Measurements from ENCODE around the gene CASP6.

CASP6 gene

GRCh38 chr4:109723110-109723509 is 19.9 kb upstream of the CASP6 start:
- TF ChIP-seq SIN3A (IDR thresholded peaks at IDR 0.05; ENCODE audit: borderline replicate concordance, insufficient read depth, low read length) (no peak), FOXP2 (optimal IDR thresholded peaks at IDR 0.05; ENCODE audit: borderline replicate concordance, extremely low read depth, extremely low read length, insufficient read depth) (no peak), TAF1 (IDR thresholded peaks at IDR 0.05; ENCODE audit: borderline replicate concordance, insufficient read depth, low read length) (no peak), POLR2AphosphoS5 (IDR thresholded peaks at IDR 0.05; ENCODE audit: low read depth, low read length) (no peak)
- TF ChIP-seq, protein P1, sequence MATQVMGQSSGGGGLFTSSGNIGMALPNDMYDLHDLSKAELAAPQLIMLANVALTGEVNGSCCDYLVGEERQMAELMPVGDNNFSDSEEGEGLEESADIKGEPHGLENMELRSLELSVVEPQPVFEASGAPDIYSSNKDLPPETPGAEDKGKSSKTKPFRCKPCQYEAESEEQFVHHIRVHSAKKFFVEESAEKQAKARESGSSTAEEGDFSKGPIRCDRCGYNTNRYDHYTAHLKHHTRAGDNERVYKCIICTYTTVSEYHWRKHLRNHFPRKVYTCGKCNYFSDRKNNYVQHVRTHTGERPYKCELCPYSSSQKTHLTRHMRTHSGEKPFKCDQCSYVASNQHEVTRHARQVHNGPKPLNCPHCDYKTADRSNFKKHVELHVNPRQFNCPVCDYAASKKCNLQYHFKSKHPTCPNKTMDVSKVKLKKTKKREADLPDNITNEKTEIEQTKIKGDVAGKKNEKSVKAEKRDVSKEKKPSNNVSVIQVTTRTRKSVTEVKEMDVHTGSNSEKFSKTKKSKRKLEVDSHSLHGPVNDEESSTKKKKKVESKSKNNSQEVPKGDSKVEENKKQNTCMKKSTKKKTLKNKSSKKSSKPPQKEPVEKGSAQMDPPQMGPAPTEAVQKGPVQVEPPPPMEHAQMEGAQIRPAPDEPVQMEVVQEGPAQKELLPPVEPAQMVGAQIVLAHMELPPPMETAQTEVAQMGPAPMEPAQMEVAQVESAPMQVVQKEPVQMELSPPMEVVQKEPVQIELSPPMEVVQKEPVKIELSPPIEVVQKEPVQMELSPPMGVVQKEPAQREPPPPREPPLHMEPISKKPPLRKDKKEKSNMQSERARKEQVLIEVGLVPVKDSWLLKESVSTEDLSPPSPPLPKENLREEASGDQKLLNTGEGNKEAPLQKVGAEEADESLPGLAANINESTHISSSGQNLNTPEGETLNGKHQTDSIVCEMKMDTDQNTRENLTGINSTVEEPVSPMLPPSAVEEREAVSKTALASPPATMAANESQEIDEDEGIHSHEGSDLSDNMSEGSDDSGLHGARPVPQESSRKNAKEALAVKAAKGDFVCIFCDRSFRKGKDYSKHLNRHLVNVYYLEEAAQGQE (IDR thresholded peaks at IDR 0.05; ENCODE audit: insufficient read depth in 1 of 2, low read depth in 2 of 2, low read length in 2 of 2) = no peak

DNA sequence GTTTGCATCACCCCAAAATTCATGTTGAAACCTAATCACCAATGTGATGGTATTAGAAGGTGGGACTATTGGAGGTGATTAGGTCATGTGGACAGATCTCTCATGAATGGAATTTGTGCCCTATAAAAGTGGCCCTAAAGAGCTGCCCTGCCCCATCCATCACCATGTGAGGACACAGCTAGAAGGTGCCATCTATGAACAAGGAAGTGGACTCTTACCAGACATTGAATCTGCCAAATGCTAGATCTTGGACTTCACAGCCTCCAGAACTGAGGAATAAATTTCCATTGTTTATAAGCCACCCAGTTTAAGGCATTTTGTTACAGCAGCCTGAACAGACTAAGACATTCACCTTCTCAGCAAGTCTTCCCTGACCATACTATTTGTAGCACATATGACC is 19.1 kb upstream of the CASP6 start:
- TF ChIP-seq FOXP2 (optimal IDR thresholded peaks at IDR 0.05; ENCODE audit: borderline replicate concordance, extremely low read depth, extremely low read length, insufficient read depth) = no peak
- TF ChIP-seq TAF1 (IDR thresholded peaks at IDR 0.05; ENCODE audit: borderline replicate concordance, insufficient read depth, low read length) = no peak
- TF ChIP-seq SIN3A (IDR thresholded peaks at IDR 0.05; ENCODE audit: borderline replicate concordance, insufficient read depth, low read length) = no peak
- TF ChIP-seq, protein P1 (IDR thresholded peaks at IDR 0.05; ENCODE audit: insufficient read depth in 1 of 2, low read depth in 2 of 2, low read length in 2 of 2) = no peak
- TF ChIP-seq POLR2AphosphoS5 (IDR thresholded peaks at IDR 0.05; ENCODE audit: low read depth, low read length) = no peak

DNA sequence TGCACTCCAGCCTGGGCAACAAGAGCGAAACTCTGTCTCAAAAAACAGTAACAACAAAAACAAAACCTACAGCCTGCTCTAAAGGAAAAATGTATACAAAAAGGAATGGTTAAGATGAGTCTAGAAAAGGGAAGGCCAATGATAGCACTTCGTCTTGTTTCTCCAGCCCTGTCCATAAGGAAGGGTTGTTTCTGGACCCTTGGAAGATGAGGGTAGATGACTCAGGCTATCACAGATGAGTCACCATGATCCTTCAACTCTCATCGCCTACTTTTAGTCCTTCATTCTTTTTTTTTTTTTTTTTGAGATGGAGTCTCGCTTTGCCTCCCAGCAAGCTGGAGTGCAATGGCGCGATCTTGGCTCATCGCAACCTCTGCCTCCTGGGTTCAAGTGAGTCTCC is 17.8 kb upstream of the CASP6 start:
- TF ChIP-seq FOXP2 (optimal IDR thresholded peaks at IDR 0.05; ENCODE audit: borderline replicate concordance, extremely low read depth, extremely low read length, insufficient read depth) = no peak
- TF ChIP-seq SIN3A (IDR thresholded peaks at IDR 0.05; ENCODE audit: borderline replicate concordance, insufficient read depth, low read length) = no peak
- TF ChIP-seq, protein P1 (IDR thresholded peaks at IDR 0.05; ENCODE audit: insufficient read depth in 1 of 2, low read depth in 2 of 2, low read length in 2 of 2) = no peak
- TF ChIP-seq TAF1 (IDR thresholded peaks at IDR 0.05; ENCODE audit: borderline replicate concordance, insufficient read depth, low read length) = no peak
- no peak for TF ChIP-seq POLR2AphosphoS5 (IDR thresholded peaks at IDR 0.05; ENCODE audit: low read depth, low read length)

DNA sequence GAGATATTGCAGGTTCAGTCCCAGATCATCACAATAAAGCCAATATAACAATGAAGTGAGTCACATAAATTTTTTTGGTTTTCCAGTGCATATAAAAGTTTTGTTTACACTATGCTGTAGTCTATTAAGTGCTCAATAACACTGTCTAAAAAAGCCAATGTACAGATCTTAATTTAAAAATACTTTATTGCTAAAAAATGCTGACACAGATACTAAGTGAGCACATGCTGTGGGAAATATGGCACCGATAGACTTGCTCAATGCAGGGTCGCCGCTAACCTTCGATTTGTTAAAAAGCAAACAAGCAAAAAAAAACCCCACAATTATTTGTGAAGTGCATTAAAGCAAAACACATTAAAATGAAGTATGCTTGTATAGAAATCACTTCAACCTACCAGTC is 16.4 kb upstream of the CASP6 start:
- TF ChIP-seq SIN3A (IDR thresholded peaks at IDR 0.05; ENCODE audit: borderline replicate concordance, insufficient read depth, low read length) (no peak), POLR2AphosphoS5 (IDR thresholded peaks at IDR 0.05; ENCODE audit: low read depth, low read length) (no peak), TAF1 (IDR thresholded peaks at IDR 0.05; ENCODE audit: borderline replicate concordance, insufficient read depth, low read length) (no peak), FOXP2 (optimal IDR thresholded peaks at IDR 0.05; ENCODE audit: borderline replicate concordance, extremely low read depth, extremely low read length, insufficient read depth) (no peak)
- TF ChIP-seq, protein P1 (IDR thresholded peaks at IDR 0.05; ENCODE audit: insufficient read depth in 1 of 2, low read depth in 2 of 2, low read length in 2 of 2) = no peak

- TF ChIP-seq, protein P1 (IDR thresholded peaks at IDR 0.05; ENCODE audit: insufficient read depth in 1 of 2, low read depth in 2 of 2, low read length in 2 of 2) = no peak
- TF ChIP-seq POLR2AphosphoS5 (IDR thresholded peaks at IDR 0.05; ENCODE audit: low read depth, low read length) (no peak), SIN3A (IDR thresholded peaks at IDR 0.05; ENCODE audit: borderline replicate concordance, insufficient read depth, low read length) (no peak), FOXP2 (optimal IDR thresholded peaks at IDR 0.05; ENCODE audit: borderline replicate concordance, extremely low read depth, extremely low read length, insufficient read depth) (no peak), TAF1 (IDR thresholded peaks at IDR 0.05; ENCODE audit: borderline replicate concordance, insufficient read depth, low read length) (no peak)
Observed at GRCh38 chr4:109718759-109719158, 15.5 kb upstream of the CASP6 start.

Data from PFSK-1 (cell line).